HG03439 (cell line): ENCODE measurements around the gene RNF34.
A peak's percentile ranks its signal among the peaks of the same experiment; 100 is the strongest.

Source experiments
- ATAC-seq: cut with Tn5 transposase; IDR thresholded peaks from one replicate; pipeline ENCODE4 v1.9.1; 2021; ENCODE audit warnings: mild to moderate bottlenecking, moderate library complexity; ENCODE audit not compliant: unreplicated experiment

Gene RNF34

GRCh38 chr12:121388421-121388981, 11.4 kb upstream of the RNF34 start:
- no peak for ATAC-seq

GRCh38 chr12:121390856-121391255, 9.1 kb upstream of the RNF34 start:
- no peak for ATAC-seq

GRCh38 chr12:121391619-121392324, 8.1 kb upstream of the RNF34 start:
- ATAC-seq = no peak

GRCh38 chr12:121392325-121392716, 7.6 kb upstream of the RNF34 start:
- no peak for ATAC-seq

- ATAC-seq = no peak
These were observed 2.4 kb upstream of the RNF34 start for GRCh38 chr12:121397521-121397920.

GRCh38 chr12:121398355-121398754, 1.6 kb upstream of the RNF34 start:
- no peak for ATAC-seq

GRCh38 chr12:121400332-121401139, 618 bp downstream of the RNF34 start:
- ATAC-seq = peak; percentile 33

- no peak for ATAC-seq
These were observed 3.8 kb downstream of the RNF34 start for GRCh38 chr12:121403721-121404120.

- no peak for ATAC-seq
These were observed 4.8 kb downstream of the RNF34 start for GRCh38 chr12:121404734-121405133.

- no peak for ATAC-seq
These were observed 5.3 kb downstream of the RNF34 start for GRCh38 chr12:121405211-121405610.

GRCh38 chr12:121413917-121414316, 14.0 kb downstream of the RNF34 start:
- no peak for ATAC-seq

- no peak for ATAC-seq
These were observed 17.9 kb downstream of the RNF34 start for GRCh38 chr12:121417847-121418246.

GRCh38 chr12:121420109-121420508, 20.2 kb downstream of the RNF34 start:
- ATAC-seq = no peak

- ATAC-seq = no peak
These were observed 23.3 kb downstream of the RNF34 start for GRCh38 chr12:121423253-121423652.

- ATAC-seq = no peak
These were observed 24.0 kb downstream of the RNF34 start for GRCh38 chr12:121423682-121424623.

GRCh38 chr12:121424624-121424975, 24.7 kb downstream of the RNF34 start:
- no peak for ATAC-seq

GRCh38 chr12:121427556-121428050, 27.7 kb downstream of the RNF34 start:
- ATAC-seq = no peak

- ATAC-seq = no peak
These were observed 29.0 kb downstream of the RNF34 start for GRCh38 chr12:121428883-121429282.

GRCh38 chr12:121430833-121431415, 31.0 kb downstream of the RNF34 start:
- no peak for ATAC-seq

- ATAC-seq = no peak
These were observed 33.0 kb downstream of the RNF34 start for GRCh38 chr12:121432740-121433480.
